Measurements from ENCODE around the gene CNTNAP2.

- no peak for TF ChIP-seq CTCF (IDR thresholded peaks at IDR 0.05)
- no peak for TF ChIP-seq POLR2A (IDR thresholded peaks at IDR 0.05)
These were observed 1380.6 kb downstream of the CNTNAP2 start for GRCh38 chr7:147497246-147497645.
